Mucosa of stomach (tissue), 1 donor: ENCODE results near the gene ARHGEF26.

Source experiments
- H3K27me3 ChIP-seq: one replicate; pipeline ENCODE4 v1.7.0; 2013; ENCODE audit warnings: mild to moderate bottlenecking, low read length; ENCODE audit not compliant: control insufficient read depth, insufficient read depth
- H3K36me3 ChIP-seq: one replicate; pipeline ENCODE4 v1.7.0; 2013; ENCODE audit warnings: low read length; ENCODE audit not compliant: control insufficient read depth, insufficient read depth
- H3K4me1 ChIP-seq: one replicate; pipeline ENCODE4 v1.7.0; 2013; ENCODE audit warnings: mild to moderate bottlenecking, low read length; ENCODE audit not compliant: control insufficient read depth, insufficient read depth
- H3K4me3 ChIP-seq: one replicate; pipeline ENCODE4 v1.7.0; 2013; ENCODE audit warnings: low read length
- H3K9ac ChIP-seq: one replicate; pipeline ENCODE4 v1.7.0; 2013; ENCODE audit warnings: mild to moderate bottlenecking, low read length, moderate library complexity
- H3K9me3 ChIP-seq: one replicate; pipeline ENCODE4 v1.7.0; 2013; ENCODE audit warnings: mild to moderate bottlenecking, low read length, moderate library complexity; ENCODE audit not compliant: control insufficient read depth
- donor health status: Pancreatic carcinoma.

Gene ARHGEF26

DNA sequence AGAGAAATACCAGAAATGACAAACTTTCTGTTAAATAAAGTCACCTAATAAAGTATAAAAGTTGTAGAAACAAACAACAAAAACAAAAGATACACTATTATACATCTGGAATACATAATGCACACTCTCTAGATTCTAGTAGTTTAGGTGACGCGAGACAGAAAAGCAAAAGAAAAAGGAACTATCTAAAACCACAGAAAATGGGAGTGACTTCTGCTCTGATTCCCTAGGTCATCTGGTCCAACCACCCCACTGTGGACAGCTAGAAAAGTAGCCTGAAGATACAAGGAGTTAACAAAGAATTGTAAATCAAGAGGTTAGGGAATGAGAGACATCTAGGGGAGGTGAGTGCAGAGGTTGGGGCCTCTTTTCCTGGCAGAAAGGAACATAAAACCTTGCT lies 164.0 kb downstream of the ARHGEF26 start:
- peaks cover 4% of the 10 kb centered on the region for H3K4me1 ChIP-seq
- no peaks in the 10 kb centered on the region for H3K27me3 ChIP-seq
- no peaks in the 10 kb centered on the region for H3K36me3 ChIP-seq
- H3K9me3 ChIP-seq, result no peaks in the 10 kb centered on the region
- no peak overlapping the region for H3K4me3 ChIP-seq
- no peak overlapping the region for H3K9ac ChIP-seq

DNA sequence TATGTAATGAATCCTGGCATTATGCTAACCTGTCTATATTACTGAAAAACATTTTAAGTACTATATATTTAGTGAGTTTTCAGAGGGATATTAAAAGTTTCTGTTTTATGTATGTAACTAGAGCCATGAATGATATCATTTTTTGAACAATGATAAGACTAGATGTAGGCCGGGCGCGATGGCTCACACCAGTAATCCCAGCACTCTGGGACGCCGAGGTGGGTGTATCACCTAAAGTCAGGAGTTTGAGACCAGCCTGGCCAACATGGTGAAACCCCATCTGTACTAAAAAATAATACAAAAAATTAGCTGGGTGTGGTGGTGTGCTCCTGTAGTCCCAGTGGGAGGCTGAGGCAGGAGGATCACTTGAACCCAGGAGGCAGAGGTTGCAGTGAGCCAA lies 169.0 kb downstream of the ARHGEF26 start:
- Histone ChIP-seq H3K4me3 (no peak overlapping the region), H3K27me3 (no peaks in the 10 kb centered on the region), H3K36me3 (no peaks in the 10 kb centered on the region), H3K9ac (no peak overlapping the region), H3K9me3 (no peaks in the 10 kb centered on the region), H3K4me1 (no peaks in the 10 kb centered on the region)

DNA sequence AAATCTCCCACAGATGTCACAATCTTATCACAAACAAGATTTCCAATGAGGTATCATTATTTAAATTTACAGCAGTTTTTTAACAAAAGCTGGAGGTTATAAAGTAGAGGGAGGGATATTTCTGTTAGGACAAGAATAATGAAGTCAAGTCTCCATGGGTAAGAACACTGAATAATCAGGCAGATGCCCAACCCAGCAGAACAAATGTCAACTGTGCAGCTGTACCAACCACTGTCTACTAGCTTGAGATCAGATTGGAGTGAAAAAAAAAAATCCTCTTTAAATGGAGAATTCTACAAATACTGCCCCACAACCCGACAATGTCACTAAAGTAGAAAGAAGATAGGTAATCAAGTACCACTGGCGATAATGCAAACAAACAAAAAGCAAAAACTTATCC lies 172.8 kb downstream of the ARHGEF26 start:
- Histone ChIP-seq H3K36me3 (no peaks in the 10 kb centered on the region), H3K4me1 (no peaks in the 10 kb centered on the region), H3K4me3 (no peak overlapping the region), H3K9me3 (no peaks in the 10 kb centered on the region), H3K27me3 (no peaks in the 10 kb centered on the region), H3K9ac (no peak overlapping the region)

DNA sequence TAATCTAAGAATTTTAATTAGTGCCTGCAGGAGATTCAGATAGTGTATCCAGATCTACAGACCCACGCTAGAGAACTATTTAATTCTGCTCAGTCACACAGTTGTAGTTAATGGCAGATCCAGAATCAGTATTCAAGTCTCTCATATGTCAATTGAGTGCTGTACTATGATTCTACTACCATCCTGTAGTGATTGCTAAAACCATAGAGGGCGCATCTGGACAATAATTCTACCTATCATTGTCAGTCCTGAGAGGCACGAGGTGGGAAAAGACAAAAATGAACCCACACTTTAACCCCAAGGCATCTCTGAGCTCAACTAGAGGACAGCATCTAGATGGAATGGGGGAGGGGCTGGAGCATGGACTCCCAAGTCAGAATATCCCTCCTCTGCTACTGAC lies 180.4 kb downstream of the ARHGEF26 start:
- H3K9ac ChIP-seq, result no peak overlapping the region
- no peaks in the 10 kb centered on the region for H3K4me1 ChIP-seq
- no peaks in the 10 kb centered on the region for H3K27me3 ChIP-seq
- H3K36me3 ChIP-seq, result no peaks in the 10 kb centered on the region
- H3K4me3 ChIP-seq, result no peak overlapping the region
- no peaks in the 10 kb centered on the region for H3K9me3 ChIP-seq

DNA sequence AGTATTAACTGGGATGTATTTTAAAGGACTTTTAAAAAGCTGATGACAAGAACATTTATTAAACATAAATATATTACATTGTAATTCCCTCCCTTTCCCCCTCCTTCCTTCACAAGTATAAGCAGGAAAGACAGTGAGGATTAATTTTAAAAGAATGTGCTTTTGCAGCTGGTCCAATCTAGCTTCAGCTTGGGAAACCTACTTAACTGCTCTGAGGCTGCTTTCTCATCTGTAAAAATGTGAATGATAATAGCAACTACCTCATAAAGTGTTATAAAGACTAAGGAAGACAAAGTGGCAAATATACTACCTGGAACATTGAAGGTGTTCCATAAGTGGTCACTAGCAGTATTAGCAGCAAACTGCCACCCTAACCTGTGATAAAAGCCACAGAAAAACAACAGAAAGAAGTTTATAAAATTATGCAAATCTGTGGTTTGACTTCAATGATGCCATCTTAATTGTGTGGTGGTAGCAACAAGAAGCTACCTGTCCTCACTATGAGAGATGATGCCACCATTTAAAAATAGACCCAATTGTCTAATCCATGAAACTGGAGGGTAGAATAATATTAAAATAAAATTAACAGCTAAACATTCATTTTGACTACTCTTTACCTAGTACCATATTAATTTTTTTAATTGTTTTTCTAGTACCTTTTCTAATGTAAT lies 183.1 kb downstream of the ARHGEF26 start:
- Histone ChIP-seq H3K27me3 (no peaks in the 10 kb centered on the region), H3K4me1 (no peaks in the 10 kb centered on the region), H3K36me3 (no peaks in the 10 kb centered on the region), H3K9me3 (no peaks in the 10 kb centered on the region), H3K9ac (no peak overlapping the region), H3K4me3 (no peak overlapping the region)

DNA sequence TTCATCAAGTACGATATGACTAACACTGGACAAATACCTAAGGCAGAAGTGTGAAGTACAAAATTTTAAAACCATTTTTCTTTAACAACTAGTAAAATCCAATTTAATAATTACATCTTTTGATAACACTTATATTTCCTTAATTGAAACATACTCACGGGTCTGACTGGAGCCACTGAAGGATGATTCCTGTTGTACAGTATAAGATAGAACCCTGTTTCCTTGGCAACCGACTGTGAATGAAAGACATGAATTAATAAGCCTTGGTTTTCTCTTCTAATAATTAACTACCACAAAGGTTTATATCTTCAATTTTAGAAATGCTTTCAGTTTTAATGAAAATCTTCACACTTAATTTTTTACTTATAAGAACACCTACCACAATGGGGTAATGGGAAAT lies 183.7 kb downstream of the ARHGEF26 start:
- no peaks in the 10 kb centered on the region for H3K27me3 ChIP-seq
- H3K4me1 ChIP-seq, result no peaks in the 10 kb centered on the region
- H3K9me3 ChIP-seq, result no peaks in the 10 kb centered on the region
- H3K9ac ChIP-seq, result no peak overlapping the region
- H3K4me3 ChIP-seq, result no peak overlapping the region
- no peaks in the 10 kb centered on the region for H3K36me3 ChIP-seq

DNA sequence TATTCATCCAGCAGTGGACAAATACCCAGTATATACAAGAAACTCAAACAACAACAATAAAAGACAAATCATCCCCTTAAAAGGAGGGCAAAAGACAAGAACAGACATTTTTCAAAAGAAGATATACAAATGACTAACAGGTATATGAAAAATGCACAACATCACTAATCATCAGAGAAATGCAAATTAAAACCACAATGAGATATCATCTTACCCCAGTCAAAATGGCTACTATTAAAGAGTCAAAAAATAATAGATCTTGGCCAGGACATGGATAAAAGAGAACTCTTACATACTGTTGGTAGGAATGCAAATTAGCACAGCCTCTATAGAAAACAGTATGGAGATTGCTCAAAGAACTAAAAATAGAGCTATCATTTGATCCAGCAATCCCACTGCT lies 186.2 kb downstream of the ARHGEF26 start:
- no peaks in the 10 kb centered on the region for H3K4me1 ChIP-seq
- no peak overlapping the region for H3K4me3 ChIP-seq
- no peak overlapping the region for H3K9ac ChIP-seq
- H3K9me3 ChIP-seq, result no peaks in the 10 kb centered on the region
- H3K36me3 ChIP-seq, result no peaks in the 10 kb centered on the region
- H3K27me3 ChIP-seq, result no peaks in the 10 kb centered on the region
